H1 (cell line): ENCODE measurements around the gene SLC39A11. TPM values are rescaled to one million over a fixed set of nuclear protein-coding genes. Genes with fewer than 3 reads are reported as not detected.

Experiments
- CHD7 ChIP-seq: fragments of 300-600 bp; sonication (generic); IDR thresholded peaks from 2 replicates; pipeline ENCODE4 v1.7.1; 2012; ENCODE audit warnings: low read length, moderate library complexity, mild to moderate bottlenecking, inconsistent platforms; ENCODE audit not compliant: insufficient replicate concordance
- JUN ChIP-seq: IDR thresholded peaks from 2 replicates; pipeline ENCODE4 v1.6.1; 2011; ENCODE audit warnings: low read depth, mild to moderate bottlenecking, improper control_type of control experiment, low read length
- KDM1A ChIP-seq: fragments of 200-600, 300-600 bp; sonication (generic); IDR thresholded peaks from 2 replicates; pipeline ENCODE4 v1.7.1; 2016; ENCODE audit warnings: mild to moderate bottlenecking, low read length, borderline replicate concordance
- KDM5A ChIP-seq: fragments of 200-600 bp; IDR thresholded peaks from 2 replicates; pipeline ENCODE4 v1.7.1; 2012; ENCODE audit warnings: mild to moderate bottlenecking, low read length, inconsistent platforms, mixed read lengths
- MAFK ChIP-seq: IDR thresholded peaks from 2 replicates; pipeline ENCODE4 v1.6.1; 2012; ENCODE audit warnings: low read depth, mild to moderate bottlenecking, improper control_type of control experiment, low read length
- SP2 ChIP-seq: IDR thresholded peaks from 2 replicates; pipeline ENCODE4 v1.6.1; 2012; ENCODE audit warnings: mild to moderate bottlenecking, low read length, inconsistent platforms
- TCF12 ChIP-seq: IDR thresholded peaks from 2 replicates; pipeline ENCODE4 v1.6.1; 2011; ENCODE audit warnings: low read depth, mild to moderate bottlenecking, low read length
- polyA plus RNA-seq, 7 experiments: library from polyadenylated mRNA; depleted of rRNA in 3 of 7; stranded (reverse) in 5 of 7; unstranded in 2 of 7; fragments of >200 nt in 5 of 7; fragments of 200-250 nt in 2 of 7; gene quantifications; 1 replicate in 5 of 7; 2 replicates in 1 of 7; 4 replicates in 1 of 7; pipeline versions ENCODE4 v1.2.1 to v1.2.3, GENCODE V29; 2011 to 2013; ENCODE audit warnings: missing spikeins in 2 of 7, mixed read lengths in 2 of 7
- total RNA-seq: library from RNA; stranded (reverse); fragmentation: NEBNext Ultra II Directional; extraction: Animal tissue kit (Norgen Biotek cat#: 25700); gene quantifications from 2 replicates; pipeline ENCODE4 v1.2.1, GENCODE V29; 2021

Gene SLC39A11
- total and polyA plus RNA-seq, 2 of the 8 experiments (the other 6 are each of a cell fraction or from before 2014, with no cell fraction given) = 12.2 to 19.6 TPM

GRCh38 chr17:73025041-73025560, 67.4 kb downstream of the SLC39A11 start (continued):
- no peak for TF ChIP-seq TCF12
- no peak for TF ChIP-seq JUN
- TF ChIP-seq MAFK = no peak
- no peak for TF ChIP-seq CHD7
- TF ChIP-seq KDM5A = no peak
- TF ChIP-seq SP2 = no peak
- no peak for TF ChIP-seq KDM1A
